ENCODE results near the gene MED20.
A peak's percentile ranks its signal among the peaks of the same experiment; 100 is the strongest.

MED20 gene

DNA sequence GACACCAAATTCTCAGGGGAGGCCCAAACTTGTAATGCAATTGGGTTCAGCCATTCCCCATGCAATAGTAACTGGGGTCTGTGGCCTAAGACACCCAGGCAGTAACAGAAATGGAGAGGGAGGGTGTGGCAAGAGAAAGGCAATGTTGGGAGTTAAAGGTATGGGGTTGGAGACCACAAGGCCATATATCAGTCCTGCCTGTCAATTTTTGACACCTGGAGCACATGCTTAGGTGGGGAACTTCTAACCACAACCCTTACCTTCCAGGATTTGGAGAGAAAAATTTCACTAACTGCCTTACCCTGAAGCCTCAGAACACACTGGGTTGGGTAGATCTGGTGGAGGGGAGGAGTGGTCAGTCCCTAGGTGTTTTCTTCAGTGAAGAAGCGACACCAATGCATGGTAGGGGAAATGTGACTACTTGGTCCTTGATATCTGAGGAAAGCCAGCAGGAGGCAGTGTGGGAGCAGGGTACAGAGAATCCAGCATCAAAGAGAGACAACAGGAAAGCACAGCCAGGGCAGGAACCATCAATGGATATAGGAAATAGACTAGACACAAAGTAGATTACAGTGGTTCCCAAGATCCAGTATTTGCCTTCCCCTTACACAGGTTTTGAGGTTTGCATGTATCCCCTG is 18.9 kb downstream of the MED20 start:
- DNase-seq: no peak

DNA sequence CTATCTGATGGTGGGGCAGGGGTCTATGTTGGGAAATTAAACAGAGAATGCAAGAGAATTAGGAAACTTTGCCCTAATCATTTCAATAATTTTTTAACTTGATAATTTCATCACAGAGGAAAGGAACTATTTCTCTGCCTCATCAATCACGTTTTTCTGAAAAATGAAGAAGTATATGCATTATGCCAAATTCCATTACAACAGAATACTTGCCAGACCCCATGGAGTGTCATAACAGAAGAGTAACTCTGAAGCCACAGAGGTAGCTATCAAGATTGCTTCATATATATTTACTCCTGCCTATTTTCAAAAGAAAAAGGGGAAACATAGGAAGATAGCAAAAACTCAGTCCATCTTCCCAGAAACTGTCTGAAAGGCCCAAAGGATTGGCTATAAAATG is 20.1 kb downstream of the MED20 start:
- DNase-seq: no peak

- DNase-seq: no peak
Observed at GRCh38 chr6:41896281-41896680, 24.7 kb downstream of the MED20 start.

GRCh38 chr6:41895300-41896233 is 25.4 kb downstream of the MED20 start, which contains the start of gene USP49:
Gene USP49, minus strand, starts transcription at chr6:41895375. Its CDS starts 88,392 bp downstream, at chr6:41806983.
- DNase-seq: peak; percentile 97

- DNase-seq: peak; percentile 72
Observed at GRCh38 chr6:41894366-41895299, 26.3 kb downstream of the MED20 start.

DNA sequence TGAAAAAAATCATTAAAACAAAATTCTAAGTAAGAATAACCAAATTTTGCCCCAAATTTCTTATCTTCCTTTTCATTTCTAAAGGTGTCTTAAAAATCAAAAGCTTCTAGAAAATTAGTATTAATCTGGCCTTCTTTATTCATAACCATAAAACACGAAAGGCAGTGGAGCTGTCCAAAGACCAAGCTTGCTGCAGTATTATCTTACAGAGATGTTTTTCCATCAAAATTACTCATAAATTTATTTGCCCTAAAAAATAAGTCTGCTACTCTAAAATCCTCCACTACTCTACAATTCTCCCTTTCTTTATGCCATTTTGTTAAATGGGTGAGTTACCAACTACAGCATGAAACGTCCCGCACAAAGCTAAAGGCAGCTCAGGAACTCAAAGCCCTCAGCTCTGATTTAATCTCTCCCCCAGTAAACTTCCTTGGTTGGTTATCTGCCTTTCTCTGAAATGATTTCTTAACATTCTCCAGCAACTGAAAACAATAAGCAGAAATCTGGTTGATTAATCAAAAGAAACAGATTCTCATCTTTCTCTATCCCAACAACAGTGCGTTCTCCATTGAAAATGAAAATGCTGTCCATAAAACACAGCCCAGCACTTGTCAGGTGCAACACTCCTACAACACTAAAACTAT is 27.9 kb downstream of the MED20 start:
- peak; percentile 15 for DNase-seq

GRCh38 chr6:41887331-41887751 is 33.6 kb downstream of the MED20 start:
- no peak for DNase-seq

DNA sequence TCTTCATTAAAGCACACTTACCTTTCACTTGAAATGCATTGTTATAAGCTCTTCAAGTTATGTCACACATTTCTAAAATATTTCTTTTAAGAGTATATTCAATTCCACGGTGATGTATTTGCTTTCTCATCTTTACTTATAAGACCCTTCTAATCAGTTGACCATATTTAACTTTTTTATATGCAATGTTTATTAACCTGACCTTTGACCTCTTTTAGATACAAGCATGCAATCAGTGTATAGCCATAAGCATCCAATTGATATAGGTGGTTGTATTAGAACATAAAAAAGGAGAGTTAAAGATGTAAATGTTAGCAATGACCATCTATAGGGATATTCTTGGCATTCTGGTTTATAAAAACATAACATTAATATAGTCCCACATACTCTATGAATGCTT is 35.0 kb downstream of the MED20 start:
- DNase-seq: no peak

- DNase-seq: no peak
Observed at GRCh38 chr6:41884957-41885356, 36.0 kb downstream of the MED20 start.

DNA sequence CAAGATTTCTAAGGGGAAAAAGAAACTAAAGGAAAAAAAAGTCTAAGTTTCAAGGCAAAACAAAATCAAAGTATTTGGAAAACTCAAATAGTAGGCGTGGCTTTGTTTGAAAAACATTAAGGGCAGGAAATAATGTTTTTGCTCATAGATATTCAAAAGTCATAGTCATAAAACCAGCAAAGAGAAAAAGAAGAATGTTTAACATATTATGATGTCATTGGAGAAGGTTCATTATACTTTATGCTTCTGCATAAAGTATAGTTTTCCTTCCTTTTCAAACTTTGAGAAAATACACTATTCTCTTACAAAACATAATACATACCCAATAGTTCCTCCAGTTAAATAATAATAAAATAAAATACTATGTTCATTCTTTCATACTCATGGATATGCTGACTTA is 39.4 kb downstream of the MED20 start:
- no peak for DNase-seq

DNA sequence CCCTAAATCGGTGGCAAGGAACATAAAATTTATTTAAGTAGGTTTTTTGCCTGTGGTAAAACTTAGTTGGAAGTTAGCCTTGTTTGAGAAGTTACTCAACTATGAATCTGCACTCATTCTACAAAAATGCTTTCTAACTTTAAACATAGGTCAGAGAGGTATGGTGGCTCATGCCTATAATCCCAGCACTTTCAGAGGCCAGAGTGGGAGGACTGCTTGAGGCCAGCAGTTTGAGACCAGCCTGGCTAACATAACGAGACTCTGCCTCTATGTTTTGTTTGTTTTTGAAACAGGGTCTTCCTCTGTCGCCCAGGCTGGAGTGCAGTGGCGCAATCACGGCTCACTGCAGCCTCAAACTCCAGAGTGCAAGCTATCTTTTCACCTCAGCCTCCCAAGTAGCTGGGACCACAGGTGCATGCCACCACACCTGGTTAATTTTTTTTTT is 42.0 kb downstream of the MED20 start:
- DNase-seq: no peak

DNA sequence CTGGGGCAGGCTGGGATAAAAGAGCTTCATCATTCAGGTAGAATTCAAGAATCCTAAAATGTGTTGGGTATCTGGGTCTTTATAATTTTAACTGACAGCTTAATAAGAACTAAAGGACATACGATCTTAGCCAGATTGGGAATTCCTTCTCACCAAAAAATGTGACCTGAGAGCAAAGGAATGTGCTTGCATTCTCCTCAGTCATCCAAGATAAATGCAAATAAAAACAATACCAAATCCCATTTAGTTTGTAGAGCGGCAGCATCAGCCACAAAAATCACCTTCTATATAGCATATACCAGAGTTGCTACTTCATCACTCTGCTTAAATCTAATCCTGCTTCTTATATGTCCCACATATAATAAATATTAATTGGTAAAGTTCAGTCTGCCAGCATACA is 42.7 kb downstream of the MED20 start:
- no peak for DNase-seq

- no peak for DNase-seq
Observed at GRCh38 chr6:41877051-41877680, 43.8 kb downstream of the MED20 start.

GRCh38 chr6:41874741-41875140 is 46.2 kb downstream of the MED20 start:
- DNase-seq: no peak

DNA sequence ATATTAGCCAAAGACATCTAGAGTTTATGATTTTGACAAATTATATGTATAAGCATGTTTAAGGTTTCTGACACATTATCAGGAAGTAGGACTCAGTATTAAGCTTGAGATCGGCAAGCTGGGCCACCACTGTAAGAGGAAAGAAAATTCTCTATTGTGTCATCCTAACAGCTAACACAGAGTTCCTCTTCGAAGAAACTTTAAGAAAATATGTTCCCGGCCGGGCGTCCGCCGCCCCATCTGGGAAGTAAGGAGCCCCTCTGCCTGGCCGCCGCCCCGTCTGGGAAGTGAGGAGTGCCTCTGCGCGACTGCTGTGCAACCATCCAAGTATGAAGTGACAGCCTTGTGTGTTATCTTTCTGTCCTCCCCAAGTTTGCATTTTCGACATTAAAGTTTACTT is 48.8 kb downstream of the MED20 start:
- no peak for DNase-seq

DNA sequence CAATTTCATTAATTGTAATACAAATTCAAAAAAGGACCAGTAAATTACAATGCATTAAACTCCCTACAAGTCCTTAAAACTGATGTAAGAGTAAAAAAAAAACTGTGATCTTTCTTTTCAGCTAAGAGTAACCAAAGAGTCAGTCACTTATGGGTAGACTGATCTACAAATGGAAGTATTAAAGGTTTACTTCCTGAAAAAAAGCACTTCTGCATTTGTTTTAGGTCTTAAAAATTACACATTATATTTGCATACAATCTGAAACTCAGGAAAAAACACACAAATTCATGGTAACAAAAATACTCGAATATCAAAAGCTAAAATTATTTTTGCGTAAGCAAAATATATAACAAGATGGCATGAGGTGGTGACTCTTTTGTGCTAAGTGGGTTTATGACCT is 49.2 kb downstream of the MED20 start:
- no peak for DNase-seq

DNA sequence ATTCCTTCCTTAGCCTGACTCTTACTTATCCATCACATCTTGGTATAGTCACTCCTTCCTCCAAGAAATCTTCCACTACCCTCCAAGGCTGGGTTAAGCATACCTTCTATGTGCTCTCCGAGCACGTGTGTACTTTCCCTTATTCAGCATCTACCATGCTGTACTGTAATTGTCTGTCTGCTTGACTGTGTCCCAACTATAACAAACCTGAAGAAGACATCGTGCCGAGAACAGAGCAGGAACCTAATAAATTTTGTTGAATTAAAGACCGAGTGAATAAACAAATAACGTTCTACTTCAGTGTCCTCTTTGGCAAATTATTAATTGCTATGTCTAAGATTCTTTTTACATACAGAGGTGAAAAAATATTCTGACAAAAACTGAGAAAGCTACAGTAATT is 61.6 kb downstream of the MED20 start:
- DNase-seq: no peak

- no peak for DNase-seq
Observed at GRCh38 chr6:41858703-41859102, 62.2 kb downstream of the MED20 start.

All from retina (tissue), 1 donor.